Activated T-helper 17 cell treated with anti-CD3 and anti-CD28 coated beads, Interleukin-2, amount 50 U/mL, for 72 hours (primary cell): ENCODE measurements around the gene PRMT2. TPM values are rescaled to one million over a fixed set of nuclear protein-coding genes. Genes with fewer than 3 reads are reported as not detected.
"Not testable (repeated sequence)": the region's sequence is repeated elsewhere in the genome, so short reads cannot be mapped to it uniquely, and the experiment has no call there.

Source experiments
- ATAC-seq: fragments of 150-1000 bp; cut with Tn5 transposase; replicated peaks from 2 replicates; pipeline ENCODE4 v1.10.0; 2021; ENCODE audit warnings: mild to moderate bottlenecking, moderate library complexity
- H3K27ac Mint-ChIP-seq: one replicate; pipeline ENCODE4 v1.8.0; 2022; ENCODE audit warnings: mixed read lengths
- H3K27me3 Mint-ChIP-seq: one replicate; pipeline ENCODE4 v1.8.0; 2022; ENCODE audit warnings: mixed read lengths
- H3K36me3 Mint-ChIP-seq: one replicate; pipeline ENCODE4 v1.8.0; 2022; ENCODE audit warnings: low read depth, mild to moderate bottlenecking, mixed read lengths
- H3K4me1 Mint-ChIP-seq: one replicate; pipeline ENCODE4 v1.8.0; 2022; ENCODE audit warnings: mixed read lengths
- H3K4me3 Mint-ChIP-seq: one replicate; pipeline ENCODE4 v1.8.0; 2022; ENCODE audit warnings: mild to moderate bottlenecking, mixed read lengths
- H3K9me3 Mint-ChIP-seq: one replicate; pipeline ENCODE4 v1.8.0; 2022; ENCODE audit warnings: mixed read lengths
- total RNA-seq, 2 donors: library from RNA; stranded (reverse); gene quantifications; one replicate each; pipeline ENCODE4 v1.2.3, GENCODE V29; 2022

Gene PRMT2
- total RNA-seq, 2 donors from 2014 or later: 88.2 to 108 TPM

GRCh38 chr21:46626536-46626935 lies 8.9 kb upstream of the PRMT2 start:
- ATAC-seq: peak; percentile 53
- Mint-ChIP-seq H3K4me1 (peaks cover 9% of the 10 kb centered on the region), H3K36me3 (no peaks in the 10 kb centered on the region), H3K27me3 (no peaks in the 10 kb centered on the region), H3K9me3 (no peaks in the 10 kb centered on the region), H3K27ac (peak overlapping the region; percentile 55), H3K4me3 (peak overlapping the region; percentile 65)

GRCh38 chr21:46626975-46627501 lies 8.4 kb upstream of the PRMT2 start:
- H3K9me3 Mint-ChIP-seq: no peaks in the 10 kb centered on the region
- peak overlapping the region; percentile 55 for H3K27ac Mint-ChIP-seq
- H3K27me3 Mint-ChIP-seq: no peaks in the 10 kb centered on the region
- peak overlapping the region; percentile 65 for H3K4me3 Mint-ChIP-seq
- no peaks in the 10 kb centered on the region for H3K36me3 Mint-ChIP-seq
- peaks cover 9% of the 10 kb centered on the region for H3K4me1 Mint-ChIP-seq
- no peak for ATAC-seq

- ATAC-seq: no peak
- Mint-ChIP-seq H3K36me3 (no peaks in the 10 kb centered on the region), H3K27me3 (no peaks in the 10 kb centered on the region), H3K27ac (no peak overlapping the region), H3K9me3 (no peaks in the 10 kb centered on the region), H3K4me1 (peaks cover 9% of the 10 kb centered on the region), H3K4me3 (no peak overlapping the region)
These were observed 7.7 kb upstream of the PRMT2 start for GRCh38 chr21:46627726-46628125.

GRCh38 chr21:46628868-46629267 lies 6.6 kb upstream of the PRMT2 start:
- H3K9me3 Mint-ChIP-seq: no peaks in the 10 kb centered on the region
- peaks cover 14% of the 10 kb centered on the region for H3K4me1 Mint-ChIP-seq
- no peaks in the 10 kb centered on the region for H3K36me3 Mint-ChIP-seq
- H3K27me3 Mint-ChIP-seq: no peaks in the 10 kb centered on the region
- no peak overlapping the region for H3K27ac Mint-ChIP-seq
- ATAC-seq: no peak
- H3K4me3 Mint-ChIP-seq: no peak overlapping the region

GRCh38 chr21:46630915-46631314 lies 4.6 kb upstream of the PRMT2 start:
- not testable (repeated sequence) for H3K27ac Mint-ChIP-seq, H3K27me3 Mint-ChIP-seq, H3K36me3 Mint-ChIP-seq, H3K9me3 Mint-ChIP-seq, ATAC-seq, H3K4me3 Mint-ChIP-seq
- H3K4me1 Mint-ChIP-seq: peaks cover 18% of the 10 kb centered on the region

- ATAC-seq: no peak
- H3K9me3 Mint-ChIP-seq: no peaks in the 10 kb centered on the region
- peak overlapping the region; percentile 99 for H3K4me3 Mint-ChIP-seq
- peaks cover 34% of the 10 kb centered on the region for H3K36me3 Mint-ChIP-seq
- peaks cover 35% of the 10 kb centered on the region for H3K4me1 Mint-ChIP-seq
- H3K27ac Mint-ChIP-seq: peak overlapping the region; percentile 80
- no peaks in the 10 kb centered on the region for H3K27me3 Mint-ChIP-seq
These were observed 1.9 kb upstream of the PRMT2 start for GRCh38 chr21:46633566-46633965.

GRCh38 chr21:46634427-46634826 lies 1.0 kb upstream of the PRMT2 start:
- H3K36me3 Mint-ChIP-seq: peaks cover 43% of the 10 kb centered on the region
- peak overlapping the region; percentile 80 for H3K27ac Mint-ChIP-seq
- peaks cover 36% of the 10 kb centered on the region for H3K4me1 Mint-ChIP-seq
- H3K4me3 Mint-ChIP-seq: peak overlapping the region; percentile 99
- no peaks in the 10 kb centered on the region for H3K27me3 Mint-ChIP-seq
- ATAC-seq: peak; percentile 25
- H3K9me3 Mint-ChIP-seq: no peaks in the 10 kb centered on the region

GRCh38 chr21:46634966-46635323 lies 529 bp upstream of the PRMT2 start:
- Mint-ChIP-seq H3K27ac (peak overlapping the region; percentile 80), H3K27me3 (no peaks in the 10 kb centered on the region), H3K4me1 (peaks cover 41% of the 10 kb centered on the region), H3K4me3 (peak overlapping the region; percentile 99), H3K9me3 (no peaks in the 10 kb centered on the region), H3K36me3 (peaks cover 48% of the 10 kb centered on the region)
- ATAC-seq: peak; percentile 10

GRCh38 chr21:46636181-46636512 lies 673 bp downstream of the PRMT2 start:
- Mint-ChIP-seq H3K27me3 (no peaks in the 10 kb centered on the region), H3K9me3 (no peaks in the 10 kb centered on the region), H3K36me3 (peaks cover 60% of the 10 kb centered on the region), H3K4me3 (peak overlapping the region; percentile 99), H3K27ac (peak overlapping the region; percentile 97), H3K4me1 (peaks cover 48% of the 10 kb centered on the region)
- no peak for ATAC-seq

GRCh38 chr21:46636550-46637285 lies 1.2 kb downstream of the PRMT2 start:
- Mint-ChIP-seq H3K27me3 (no peaks in the 10 kb centered on the region), H3K4me1 (peaks cover 50% of the 10 kb centered on the region), H3K9me3 (no peaks in the 10 kb centered on the region), H3K4me3 (peak overlapping the region; percentile 99), H3K36me3 (peaks cover 66% of the 10 kb centered on the region), H3K27ac (peak overlapping the region; percentile 97)
- ATAC-seq: no peak

- ATAC-seq: peak; percentile 53
- H3K4me1 Mint-ChIP-seq: peaks cover 53% of the 10 kb centered on the region
- H3K27me3 Mint-ChIP-seq: no peaks in the 10 kb centered on the region
- H3K9me3 Mint-ChIP-seq: no peaks in the 10 kb centered on the region
- H3K4me3 Mint-ChIP-seq: peak overlapping the region; percentile 99
- H3K36me3 Mint-ChIP-seq: peaks cover 80% of the 10 kb centered on the region
- H3K27ac Mint-ChIP-seq: peak overlapping the region; percentile 77
These were observed 2.7 kb downstream of the PRMT2 start for GRCh38 chr21:46637952-46638746.

- H3K9me3 Mint-ChIP-seq: no peaks in the 10 kb centered on the region
- peaks cover 40% of the 10 kb centered on the region for H3K4me1 Mint-ChIP-seq
- no peak overlapping the region for H3K27ac Mint-ChIP-seq
- no peak for ATAC-seq
- H3K36me3 Mint-ChIP-seq: peaks cover 91% of the 10 kb centered on the region
- no peaks in the 10 kb centered on the region for H3K27me3 Mint-ChIP-seq
- peak overlapping the region; percentile 99 for H3K4me3 Mint-ChIP-seq
These were observed 4.3 kb downstream of the PRMT2 start for GRCh38 chr21:46639489-46640386.

GRCh38 chr21:46641656-46642055 lies 6.2 kb downstream of the PRMT2 start:
- no peaks in the 10 kb centered on the region for H3K9me3 Mint-ChIP-seq
- H3K27me3 Mint-ChIP-seq: no peaks in the 10 kb centered on the region
- ATAC-seq: no peak
- peaks cover 40% of the 10 kb centered on the region for H3K4me1 Mint-ChIP-seq
- peaks cover 99% of the 10 kb centered on the region for H3K36me3 Mint-ChIP-seq
- H3K4me3 Mint-ChIP-seq: no peak overlapping the region
- no peak overlapping the region for H3K27ac Mint-ChIP-seq
